Measurements from ENCODE around the gene GGACT. TPM values are rescaled to one million over a fixed set of nuclear protein-coding genes. Genes with fewer than 3 reads are reported as not detected.
"Not testable (repeated sequence)": the region's sequence is repeated elsewhere in the genome, so short reads cannot be mapped to it uniquely, and the experiment has no call there.

The GGACT gene
- total RNA-seq, result 6.4 TPM

DNA sequence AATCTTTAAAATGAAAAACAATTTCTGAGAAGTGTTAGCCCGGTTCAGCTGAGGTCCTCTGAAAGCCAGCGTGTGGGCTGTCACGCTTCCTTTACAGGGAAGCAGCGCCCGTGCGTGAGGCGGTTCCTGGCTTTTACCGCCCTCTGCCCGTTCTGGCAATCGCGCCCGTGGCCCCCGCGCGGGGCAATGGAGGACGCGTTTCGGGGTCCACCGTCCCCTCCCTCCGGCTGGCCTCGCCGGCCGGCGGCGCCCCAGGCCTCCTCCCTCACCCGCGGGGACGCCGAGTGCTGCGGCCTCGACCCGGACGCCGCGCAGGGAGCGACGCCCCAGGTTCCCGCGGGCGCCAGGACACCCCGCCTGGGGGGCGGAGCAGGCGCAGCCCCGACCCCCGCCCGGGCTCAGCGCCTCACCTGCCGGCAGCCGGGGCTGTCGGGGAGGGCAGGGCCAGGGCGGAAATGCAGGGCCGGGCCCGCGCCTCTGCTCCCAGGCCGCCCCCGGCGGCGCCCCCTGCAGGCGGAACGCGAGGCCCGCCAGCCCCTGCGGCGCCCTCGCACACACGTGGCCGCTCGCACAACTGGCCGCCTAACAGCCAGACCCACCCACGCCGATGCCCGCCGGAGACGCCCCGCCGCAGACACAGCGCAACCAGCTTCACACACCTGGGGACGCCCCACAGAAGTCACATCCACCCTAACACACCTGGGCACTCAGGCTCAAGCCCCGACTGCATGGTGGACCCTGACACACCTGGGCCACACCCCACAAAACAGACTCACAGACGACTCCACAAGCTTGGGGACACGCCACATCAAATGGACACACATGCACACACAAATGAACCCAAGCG lies at the start of gene GGACT:
Gene GGACT, minus strand, starts transcription at position 459 of the 847 bp plus-strand sequence. CDS start 56,198 bp downstream, outside the sequence.
- DNase-seq (ENCODE audit: low spot score), result peak; percentile 60

DNA sequence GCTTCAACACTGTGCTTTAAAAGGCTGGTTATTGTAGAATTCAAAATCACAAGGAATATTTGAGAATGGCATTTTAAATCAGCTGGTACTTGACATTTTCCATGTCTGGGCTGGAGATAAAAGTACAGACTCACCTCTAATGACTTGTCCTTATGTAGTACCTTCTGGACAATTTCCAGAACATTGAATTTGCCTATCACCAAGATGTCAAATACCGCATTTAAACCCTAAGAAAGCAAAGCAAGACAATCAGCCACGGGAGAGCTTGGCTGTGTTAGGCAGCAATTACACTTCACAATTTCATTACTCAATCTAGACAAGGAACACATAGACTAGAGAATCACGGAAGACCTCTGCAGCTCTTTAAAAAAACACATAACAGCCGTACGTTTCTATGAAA lies 49.2 kb upstream of the GGACT start:
- DNase-seq (ENCODE audit: low spot score), result no peak

DNA sequence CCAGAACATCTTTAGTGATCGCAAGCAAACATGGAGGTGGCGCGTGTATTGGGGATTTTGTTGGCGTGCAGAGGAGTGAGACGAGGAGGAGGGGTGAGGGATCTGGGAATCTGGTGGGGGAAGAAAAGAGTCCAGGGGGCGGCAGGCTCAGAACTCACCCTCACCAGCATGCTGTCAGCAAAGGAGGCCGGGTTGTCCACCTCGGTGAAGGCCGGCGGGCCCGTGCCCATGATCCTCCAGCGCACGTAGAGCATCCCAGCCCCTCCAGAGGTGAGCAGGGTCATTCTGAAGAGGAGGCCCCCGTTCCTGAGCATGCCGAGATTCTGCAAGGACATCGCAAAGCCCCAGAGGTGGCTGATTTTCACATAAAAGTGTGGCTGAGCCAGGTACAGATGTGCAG lies 48.8 kb upstream of the GGACT start:
- DNase-seq (ENCODE audit: low spot score), result no peak

DNA sequence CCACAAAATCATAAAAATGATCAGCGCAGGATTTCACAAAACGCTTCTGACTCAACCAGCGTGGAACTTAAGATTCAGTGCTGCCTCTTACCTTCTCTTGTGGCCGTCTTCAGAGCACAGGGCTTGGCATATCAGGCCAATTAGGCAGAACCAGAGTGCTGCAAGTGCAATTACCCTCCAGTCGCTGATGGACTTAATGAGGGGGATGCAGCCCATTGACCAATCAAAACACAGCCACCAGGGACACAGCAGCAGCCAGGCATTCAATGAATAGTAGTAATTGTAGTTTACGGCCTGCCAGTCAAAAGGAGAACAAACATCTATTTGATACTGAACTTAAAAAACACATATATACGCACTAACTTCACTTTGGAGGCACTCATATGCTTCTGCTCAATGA lies 47.9 kb upstream of the GGACT start:
- no peak for DNase-seq (ENCODE audit: low spot score)

DNA sequence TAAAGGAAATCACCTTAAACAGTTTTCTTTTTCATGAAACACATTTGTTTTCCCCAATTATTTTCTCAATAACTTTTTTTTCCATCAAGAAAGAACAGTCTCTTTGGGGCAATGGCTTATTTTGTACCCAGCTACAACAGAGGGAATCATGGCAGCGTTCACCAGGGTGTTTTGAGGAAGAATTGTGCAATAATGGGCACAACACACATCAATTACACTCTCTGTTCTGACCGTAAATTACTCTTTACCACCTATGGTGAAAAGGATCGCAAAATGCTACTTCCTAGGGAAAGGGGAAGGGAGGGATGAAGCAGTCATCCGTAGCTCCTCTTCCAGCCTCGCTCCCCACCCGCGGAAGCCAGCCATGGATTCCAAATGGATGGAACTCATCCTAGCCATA lies 47.4 kb upstream of the GGACT start:
- no peak for DNase-seq (ENCODE audit: low spot score)

DNA sequence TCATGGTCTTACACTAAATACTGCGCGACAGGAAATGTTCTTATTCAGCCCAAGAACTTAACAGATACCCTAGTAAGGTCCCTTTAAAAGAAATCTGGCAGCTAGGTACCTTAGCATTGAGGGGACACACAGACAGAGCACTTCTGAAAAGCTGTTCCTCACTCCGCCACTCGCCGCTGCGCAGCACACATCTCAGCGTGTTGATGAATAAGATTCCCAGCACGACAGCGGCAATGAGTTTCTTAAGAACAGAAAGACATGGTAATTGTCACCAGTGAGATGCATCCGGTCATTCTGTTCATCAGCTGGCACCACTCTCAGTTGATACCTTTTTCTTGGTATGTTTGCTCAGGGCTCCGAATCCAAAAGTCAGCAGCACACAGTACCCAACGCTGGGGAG lies 46.1 kb upstream of the GGACT start:
- DNase-seq (ENCODE audit: low spot score), result no peak

DNA sequence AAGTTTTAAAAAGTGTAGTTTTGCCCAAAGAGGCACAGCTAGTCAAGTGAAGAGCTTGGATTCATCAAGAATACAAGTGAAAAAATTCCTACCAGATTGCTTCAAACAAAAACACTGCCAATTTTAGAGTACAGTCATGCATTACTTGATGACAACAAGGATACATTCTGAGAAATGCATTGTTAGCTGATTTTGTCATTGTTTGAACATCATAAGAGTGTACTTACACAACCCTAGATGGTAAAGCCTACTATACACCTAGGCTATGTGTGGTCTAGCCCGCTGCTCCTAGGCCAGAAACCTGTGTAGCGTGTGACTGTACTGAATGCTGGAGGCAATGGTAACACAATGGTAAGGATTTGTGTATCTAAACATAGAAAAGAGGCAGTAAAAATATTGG lies 44.9 kb upstream of the GGACT start:
- no peak for DNase-seq (ENCODE audit: low spot score)

DNA sequence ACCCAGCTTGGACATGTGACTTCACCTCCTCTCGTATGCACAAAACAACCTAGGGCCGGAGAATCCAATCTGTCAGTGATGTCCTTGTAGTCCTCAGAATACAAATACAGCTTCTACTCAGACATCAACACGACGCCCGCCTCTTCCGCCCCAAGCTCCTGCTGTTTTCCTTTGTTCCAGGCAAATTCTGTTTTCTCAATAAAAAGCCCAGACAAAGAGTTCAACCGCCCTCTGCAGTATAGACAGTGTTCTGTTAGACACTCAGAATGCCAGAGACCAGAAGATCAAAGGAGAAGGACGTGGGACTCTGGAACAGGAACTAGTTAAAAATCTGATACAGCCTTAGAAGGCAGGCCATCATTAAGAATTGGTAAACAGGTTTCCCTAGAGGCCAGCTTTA lies 42.0 kb upstream of the GGACT start:
- DNase-seq (ENCODE audit: low spot score), result no peak

DNA sequence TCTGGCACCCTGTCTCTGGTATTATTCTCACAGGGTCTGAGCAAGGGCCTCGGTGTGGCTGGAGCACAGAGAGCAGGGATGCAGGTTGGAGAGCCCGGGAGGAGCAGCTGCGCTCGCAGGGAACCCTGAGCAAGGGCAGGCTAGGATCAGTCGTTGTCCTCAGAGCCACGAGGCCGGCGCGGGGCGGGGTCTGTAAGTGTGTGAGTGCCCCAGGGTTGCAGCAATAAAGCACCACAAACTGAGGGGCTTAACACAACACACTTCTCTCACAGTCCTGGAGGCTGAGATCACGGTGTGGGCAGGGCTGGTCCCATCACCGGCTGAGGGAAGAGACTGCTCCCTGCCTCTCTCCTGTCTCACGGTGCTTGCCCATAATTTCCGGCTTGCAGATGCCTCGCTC lies 38.5 kb upstream of the GGACT start:
- DNase-seq (ENCODE audit: low spot score), result no peak

DNA sequence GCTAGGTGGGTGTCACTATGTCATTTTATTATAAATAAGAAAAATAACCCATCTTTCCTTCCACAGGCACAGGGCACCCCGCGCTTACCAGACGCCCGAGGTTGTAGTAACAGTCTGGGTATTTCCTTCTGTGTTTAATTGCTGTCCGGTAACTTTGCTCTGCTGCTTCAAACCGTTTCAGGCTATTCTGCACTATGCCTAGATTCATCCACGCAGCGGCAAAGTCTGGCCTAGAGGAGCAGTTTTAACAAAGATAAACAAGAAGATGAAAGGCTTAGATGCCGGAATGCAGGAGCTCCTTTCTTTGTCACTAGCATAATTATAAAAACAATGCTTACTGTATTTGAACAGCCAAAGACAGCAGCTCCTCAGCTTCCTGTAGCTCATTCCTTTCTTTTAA lies 36.9 kb upstream of the GGACT start:
- DNase-seq (ENCODE audit: low spot score), result no peak

DNA sequence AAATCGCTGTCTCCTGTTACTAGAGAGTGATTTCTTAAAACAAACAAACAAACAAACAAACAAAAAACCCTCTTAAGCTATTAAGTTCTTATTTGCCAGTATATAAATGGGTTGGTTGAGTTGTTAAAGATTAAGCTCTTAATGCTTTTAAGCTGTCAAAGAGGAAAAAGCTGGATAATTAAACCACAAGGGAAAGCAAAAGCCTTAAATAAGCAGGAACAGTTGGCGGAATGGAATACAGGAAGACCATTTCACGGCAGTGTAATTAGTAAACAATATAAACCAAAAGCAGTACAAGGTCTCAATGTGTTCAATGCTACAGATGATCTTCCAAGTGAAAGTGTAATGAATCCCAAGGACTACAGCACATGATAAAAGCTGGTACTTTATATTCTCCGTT lies 32.2 kb upstream of the GGACT start:
- DNase-seq (ENCODE audit: low spot score), result no peak

DNA sequence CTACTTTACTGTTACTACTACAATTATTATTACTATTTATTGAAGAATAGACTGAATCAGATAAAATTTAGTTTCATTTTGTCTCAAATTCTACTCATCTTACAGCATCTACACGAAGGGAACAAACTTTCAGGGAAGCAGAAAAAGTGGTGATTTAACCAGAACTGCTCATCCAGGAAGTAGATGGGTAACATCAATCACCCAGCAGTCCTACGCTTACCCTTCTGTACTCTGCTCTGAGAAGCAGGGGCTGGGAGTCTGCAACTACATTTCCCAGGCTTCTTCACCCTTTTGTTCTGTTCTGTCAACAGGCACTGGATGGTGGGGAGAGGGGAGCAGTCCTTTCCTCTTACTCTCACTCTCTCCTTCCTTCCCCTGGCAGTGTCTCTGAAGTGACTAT lies 31.4 kb upstream of the GGACT start:
- DNase-seq (ENCODE audit: low spot score), result no peak

DNA sequence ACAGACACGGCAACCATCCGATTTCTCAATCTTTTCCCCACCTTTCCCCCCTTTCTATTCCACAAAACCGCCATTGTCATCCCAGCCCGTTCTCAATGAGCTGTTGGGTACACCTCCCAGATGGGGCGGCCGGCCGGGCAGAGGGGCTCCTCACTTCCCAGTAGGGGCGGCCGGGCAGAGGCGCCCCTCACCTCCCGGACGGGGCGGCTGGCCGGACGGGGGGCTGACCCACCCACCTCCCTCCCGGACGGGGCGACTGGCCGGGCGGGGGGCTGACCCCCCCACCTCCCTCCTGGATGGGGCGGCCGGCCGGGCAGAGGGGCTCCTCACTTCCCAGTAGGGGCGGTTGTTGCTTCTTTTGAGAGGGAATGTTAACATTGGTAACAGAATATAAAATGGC lies 30.3 kb upstream of the GGACT start:
- not testable (repeated sequence) for DNase-seq (ENCODE audit: low spot score)

DNA sequence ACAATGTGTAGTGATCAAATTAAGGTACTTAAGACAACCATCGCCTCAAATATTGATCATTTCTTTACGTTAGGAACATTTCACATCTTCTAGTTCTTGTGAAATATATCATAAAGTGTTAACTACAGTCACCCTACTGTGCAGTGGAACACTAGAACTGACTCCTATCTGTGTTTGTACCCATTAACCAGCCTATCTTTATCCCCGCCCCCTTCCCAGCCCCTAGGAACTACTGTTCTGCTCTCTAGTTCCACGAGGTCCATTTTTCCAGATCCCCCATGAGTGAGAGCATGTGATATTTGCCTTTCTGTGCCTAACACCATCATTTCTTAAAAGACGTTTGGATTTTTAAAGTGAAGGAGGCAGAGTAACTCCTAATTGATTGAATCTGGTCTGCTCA lies 24.4 kb upstream of the GGACT start:
- DNase-seq (ENCODE audit: low spot score), result no peak

DNA sequence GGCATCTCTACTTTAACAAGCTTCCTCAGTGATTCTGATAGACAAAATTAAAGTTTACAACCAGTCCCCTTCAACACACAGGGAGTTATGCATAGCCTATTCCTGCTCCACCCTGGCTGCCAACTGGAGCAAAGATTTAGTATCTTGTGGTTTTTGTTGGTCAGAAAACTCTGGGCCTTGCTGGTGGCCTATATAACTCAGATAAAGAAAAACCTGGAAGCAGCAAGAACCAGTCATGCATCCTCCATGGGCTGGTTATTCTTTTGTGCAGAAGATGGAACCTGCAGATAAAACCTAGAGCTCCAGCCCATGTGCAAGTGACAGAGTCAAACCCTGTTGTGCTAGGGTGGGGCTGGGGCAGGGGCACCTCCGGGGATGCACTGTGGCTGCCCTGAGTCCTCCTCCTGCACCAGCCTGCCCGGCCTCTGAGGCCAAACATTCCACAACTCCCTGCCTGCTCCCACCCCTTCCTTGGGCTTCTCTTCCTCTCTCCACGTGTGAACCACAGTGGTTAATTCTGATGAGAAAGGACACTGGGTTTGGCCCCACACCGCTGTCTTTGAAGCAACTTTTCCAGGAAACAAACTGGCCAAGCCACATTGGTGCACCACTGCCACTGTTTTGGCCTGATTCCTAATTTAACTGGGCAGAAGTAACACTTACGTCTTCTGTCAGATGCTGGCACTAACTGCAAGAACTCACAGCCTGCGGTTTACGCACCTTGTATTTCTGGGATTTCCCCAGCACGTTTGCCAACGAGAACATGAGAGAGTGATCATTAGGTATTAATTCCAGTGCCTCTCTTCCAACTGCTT lies 23.3 kb upstream of the GGACT start:
- DNase-seq (ENCODE audit: low spot score), result no peak

DNA sequence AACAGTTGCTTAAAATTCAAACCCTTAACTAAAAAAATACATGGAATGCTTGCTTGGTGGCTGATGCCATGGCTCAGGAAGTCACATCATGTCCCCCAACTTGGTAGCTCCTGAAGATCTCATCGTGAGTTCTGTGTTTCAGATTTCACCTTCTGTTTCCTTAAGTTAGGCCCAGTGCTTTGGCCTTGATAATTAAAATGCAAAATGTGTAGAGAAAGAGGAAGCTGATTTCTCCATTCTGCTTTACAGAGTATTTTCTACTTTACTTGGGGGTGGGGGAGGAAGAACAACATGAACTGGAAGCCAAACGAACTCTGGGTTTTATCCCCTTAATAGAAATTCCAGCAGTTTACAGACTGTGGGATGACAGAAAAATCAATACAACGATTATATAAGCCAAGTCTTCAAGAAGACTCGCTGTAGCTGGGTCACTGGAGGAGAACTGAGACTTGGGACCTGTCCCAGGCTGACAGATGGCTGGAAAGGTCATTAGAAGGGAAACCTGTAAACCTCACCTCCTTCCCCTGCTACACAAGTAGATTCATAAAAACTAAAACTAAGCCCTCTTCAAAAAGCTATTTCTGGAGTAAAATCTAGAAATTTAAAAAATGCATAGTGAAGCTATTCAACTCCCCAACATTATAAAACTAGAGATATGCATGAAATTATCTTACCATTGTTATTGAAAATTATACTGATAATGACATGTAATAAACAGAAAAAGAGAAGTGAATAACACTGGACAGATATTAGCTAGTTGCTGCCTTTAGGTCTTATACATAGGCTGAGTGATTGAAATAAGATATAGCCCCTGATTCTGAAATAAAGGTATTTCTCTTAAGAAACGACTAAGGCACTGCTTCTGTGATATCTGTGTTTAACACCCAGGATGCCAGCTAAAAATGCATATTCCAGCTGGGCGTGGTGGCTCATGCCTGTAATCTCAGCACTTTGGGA lies 22.1 kb upstream of the GGACT start:
- no peak for DNase-seq (ENCODE audit: low spot score)

DNA sequence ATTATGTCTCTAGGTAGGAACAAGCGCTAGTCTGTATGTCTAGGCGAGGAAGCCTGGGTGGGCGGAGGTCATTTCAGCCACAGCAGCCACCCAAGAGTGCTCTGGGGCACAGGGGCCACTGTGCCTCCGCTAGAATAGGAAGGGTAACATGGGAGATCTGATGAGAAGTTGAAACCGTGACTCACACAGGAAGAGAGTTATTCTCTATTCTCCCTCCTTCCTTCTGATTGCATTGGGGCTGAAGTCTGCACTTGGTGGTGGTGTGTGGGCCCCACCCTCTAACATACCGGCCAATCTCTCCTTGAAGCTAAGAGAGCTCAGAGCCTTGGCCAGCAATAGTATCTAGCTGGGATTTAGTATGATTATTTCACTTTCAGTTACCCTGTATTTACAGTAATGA lies 20.3 kb upstream of the GGACT start:
- no peak for DNase-seq (ENCODE audit: low spot score)

DNA sequence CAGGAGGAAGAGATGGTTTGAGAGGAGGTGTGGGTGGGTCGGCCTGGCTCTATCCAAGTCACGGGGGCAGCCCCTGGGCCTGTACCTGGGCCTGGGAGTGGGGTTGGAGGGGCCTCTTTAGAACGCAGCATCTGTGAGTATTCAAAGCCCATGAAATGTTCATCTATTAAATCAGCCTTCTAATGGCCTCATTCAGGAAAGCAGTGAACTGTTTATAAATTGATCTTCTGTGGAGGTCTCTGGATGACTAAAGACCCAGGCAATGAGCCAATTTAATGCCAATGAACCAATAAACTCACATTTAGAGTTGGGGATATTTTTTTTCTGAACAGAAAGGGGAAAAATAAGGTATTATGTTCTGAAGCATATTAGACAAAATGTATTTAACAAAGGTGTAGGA lies 19.9 kb upstream of the GGACT start:
- DNase-seq (ENCODE audit: low spot score), result no peak

DNA sequence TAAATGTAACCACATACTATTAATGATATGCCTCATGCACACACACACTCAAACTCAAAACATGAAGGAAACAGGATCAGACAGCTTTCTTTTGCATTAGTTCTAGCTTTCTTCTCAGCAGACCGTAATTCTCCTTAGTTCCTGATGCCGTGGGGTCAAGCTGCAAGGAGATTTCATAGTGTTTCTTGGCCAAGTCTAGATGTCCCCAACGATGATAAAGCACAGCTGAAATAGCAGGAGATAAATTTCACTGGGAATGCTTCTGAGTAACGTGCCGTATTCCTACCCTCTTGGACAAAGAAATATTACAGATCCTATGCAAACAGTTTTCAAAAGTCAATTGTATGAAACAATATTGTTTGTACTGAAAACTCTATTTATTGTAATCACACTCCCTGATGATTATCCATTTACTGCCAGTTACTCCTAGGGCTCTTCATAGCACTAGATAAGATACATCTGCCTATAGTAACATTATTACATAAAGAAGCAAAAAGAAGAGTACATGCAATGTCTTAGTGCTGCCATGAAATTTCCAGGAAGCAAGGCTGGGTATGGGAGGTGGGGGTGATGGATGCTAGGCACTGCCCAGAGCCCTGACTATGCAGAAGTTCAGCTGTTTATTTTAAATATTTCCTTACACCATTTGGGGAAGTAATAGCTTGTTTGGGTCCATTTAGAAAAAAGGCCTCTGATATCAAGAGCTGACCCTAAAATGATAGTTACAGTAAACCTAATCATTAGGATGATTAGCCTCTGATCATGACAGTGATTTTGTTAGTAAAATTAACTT lies 16.5 kb upstream of the GGACT start:
- DNase-seq (ENCODE audit: low spot score), result no peak

DNA sequence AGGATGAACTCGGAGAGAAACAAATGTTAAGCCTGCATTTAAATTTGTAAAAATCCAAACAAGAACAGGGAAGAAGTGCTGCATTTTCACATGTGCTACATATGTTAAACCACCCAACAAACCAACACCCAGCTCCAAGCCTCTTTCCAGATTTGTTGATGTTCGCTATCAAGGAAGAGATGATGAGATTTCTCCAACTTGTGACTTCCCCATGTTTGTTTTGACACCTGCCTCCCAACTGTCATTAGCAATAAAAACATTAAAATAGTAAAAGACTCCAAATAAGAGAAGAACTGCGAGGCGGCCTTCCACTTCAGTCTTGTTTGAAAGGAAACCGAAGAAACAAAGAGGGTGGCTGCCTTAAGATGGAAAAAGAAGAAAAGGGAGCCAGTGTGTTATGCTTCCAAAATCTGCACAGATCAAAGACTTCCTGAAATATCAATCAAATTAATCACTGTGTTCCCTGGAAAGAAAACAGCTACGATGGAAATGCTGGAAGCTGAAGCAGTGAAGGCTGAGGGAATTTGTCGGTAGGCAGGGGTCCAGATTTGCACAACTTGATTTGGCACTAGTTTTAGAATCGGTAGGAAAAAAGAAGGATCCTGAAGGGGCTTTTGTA lies 14.0 kb upstream of the GGACT start:
- DNase-seq (ENCODE audit: low spot score), result no peak

DNA sequence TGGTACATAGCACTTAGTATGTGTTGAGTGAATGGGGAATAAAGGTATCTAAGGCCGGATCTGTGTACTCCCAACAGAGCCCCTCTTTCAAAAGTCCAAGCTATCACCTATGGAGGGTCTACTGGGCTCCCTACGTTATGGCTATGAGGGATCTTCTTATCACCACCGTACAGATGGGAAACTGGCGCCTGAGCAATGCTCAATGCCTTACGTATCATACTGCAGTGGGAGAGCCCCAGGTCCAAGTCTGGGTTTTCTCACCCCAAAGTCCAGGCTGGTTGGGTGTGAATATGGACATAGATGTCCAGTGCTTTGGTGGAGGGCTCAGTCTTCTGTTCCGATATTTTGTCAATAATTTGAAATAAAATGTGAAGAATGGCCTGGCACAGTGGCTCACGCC lies 13.1 kb upstream of the GGACT start:
- DNase-seq (ENCODE audit: low spot score), result no peak
